ENCODE data around the gene CDKAL1. TPM values are rescaled to one million over a fixed set of nuclear protein-coding genes. Genes with fewer than 3 reads are reported as not detected.

The CDKAL1 gene
- total and polyA plus RNA-seq, 2 of the 8 experiments (the other 6 are each of a cell fraction or from before 2014, with no cell fraction given): 8.4 to 24.6 TPM

- Histone ChIP-seq H3K23ac (ENCODE audit: insufficient read length) (no peak overlapping the region), H3K9me3 (ENCODE audit: insufficient read depth in 2 of 2, low read depth in 1 of 2, low read length in 1 of 2) (no peaks in the 10 kb centered on the region), H4K5ac (ENCODE audit: insufficient read length, low read depth, low read length) (no peak overlapping the region), H3K23me2 (ENCODE audit: low read depth, low read length) (no peaks in the 10 kb centered on the region), H2AK5ac (ENCODE audit: low read depth, low read length) (no peak overlapping the region), H3K4me2 (ENCODE audit: insufficient read depth in 1 of 2, low read depth in 2 of 2, low read length in 2 of 2) (no peak overlapping the region), H3K27ac (ENCODE audit: low read depth, low read length) (no peak overlapping the region), H2AFZ (ENCODE audit: low read length) (no peak overlapping the region), H3K4me3 (ENCODE audit: extremely low read depth in 1 of 4, insufficient read depth in 2 of 4, low read depth in 3 of 4, low read length in 4 of 4) (no peak overlapping the region), H3K4ac (replicated peaks; ENCODE audit: insufficient read length, low read depth, low read length) (no peak overlapping the region), H3K79me1 (ENCODE audit: low read depth, low read length) (no peaks in the 10 kb centered on the region), H4K8ac (ENCODE audit: extremely low read depth, insufficient read depth, low read length) (no peak overlapping the region), H3K27me3 (replicated peaks in 1 of 4; ENCODE audit: control insufficient read depth in 3 of 4, extremely low read depth in 1 of 4, insufficient read depth in 3 of 4, low read length in 3 of 4) (no peaks in the 10 kb centered on the region), H2BK5ac (ENCODE audit: low read depth, low read length) (no peak overlapping the region), H3K4me1 (replicated peaks in 1 of 4; ENCODE audit: control insufficient read depth in 3 of 4, insufficient read depth in 4 of 4, low read length in 3 of 4) (peaks cover 0 to 7% (median 0%) of the 10 kb centered on the region in 4 experiments; a peak in 1 of 7 replicates), H3K18ac (ENCODE audit: extremely low read depth, low read length) (no peak overlapping the region), H2BK12ac (ENCODE audit: low read depth, low read length) (no peak overlapping the region), H3K36me3 (ENCODE audit: control insufficient read depth in 2 of 4, insufficient read depth in 4 of 4, low read length in 3 of 4) (no peaks in the 10 kb centered on the region), H2BK15ac (ENCODE audit: low read length) (no peak overlapping the region), H3K9ac (replicated peaks in 1 of 4; ENCODE audit: extremely low read depth in 1 of 4, low read depth in 3 of 4, low read length in 3 of 4) (no peak overlapping the region), H3K56ac (replicated peaks; ENCODE audit: insufficient read length, low read depth, low read length) (no peak overlapping the region), H3K14ac (ENCODE audit: insufficient read length) (no peak overlapping the region), H2BK20ac (ENCODE audit: low read length) (no peak overlapping the region), H4K20me1 (replicated peaks in 1 of 2; ENCODE audit: control insufficient read depth in 1 of 2, insufficient read depth in 2 of 2, low read length in 2 of 2) (no peaks in the 10 kb centered on the region), H3K79me2 (ENCODE audit: control insufficient read depth in 1 of 2, insufficient read depth in 2 of 2, low read length in 2 of 2) (no peaks in the 10 kb centered on the region), H4K91ac (replicated peaks; ENCODE audit: insufficient read length, low read length) (no peak overlapping the region), H2BK120ac (replicated peaks; ENCODE audit: low read depth, low read length) (no peak overlapping the region)
- 88% methylated on average over 1 of the region's 1 CpG; no CpG with 5 or more reads in 1 of the 2 experiments for WGBS, 2 experiments (ENCODE audit: extremely low coverage in 1 of 2, insufficient coverage in 1 of 2, insufficient read length in 1 of 2, insufficient replicate concordance in 2 of 2, low coverage in 1 of 2, low lambda C conversion rate in 2 of 2, missing lambda C conversion rate in 1 of 2)
- ChIA-PET CTCF (ENCODE audit: partially characterized antibody) (interaction anchor here (0.9 to 1.8 kb wide), 4 partner anchors 11 to 27 kb away, joined by 3 to 7 read pairs (median 4); no protein-coding TSS in a partner anchor), POLR2A (ENCODE audit: partially characterized antibody) (no interaction called here)
- FAIRE-seq (no peak), DNase-seq (ENCODE audit: low read depth in 1 of 2, low spot score in 2 of 2) (no peak)
- TF ChIP-seq CEBPB (IDR thresholded peaks at IDR 0.05; ENCODE audit: low read depth, low read length): no peak
- no peak for TF ChIP-seq E2F6 (IDR thresholded peaks at IDR 0.05)
- no peak for TF ChIP-seq MAFK (IDR thresholded peaks at IDR 0.05; ENCODE audit: low read depth, low read length)
- TF ChIP-seq SUZ12 (IDR thresholded peaks at IDR 0.05; ENCODE audit: low read length): no peak
- no peak for TF ChIP-seq JUN (IDR thresholded peaks at IDR 0.05; ENCODE audit: low read depth, low read length)
- TF ChIP-seq CHD2 (IDR thresholded peaks at IDR 0.05; ENCODE audit: low read length): no peak
- TF ChIP-seq POU5F1 (IDR thresholded peaks at IDR 0.05; ENCODE audit: low read depth, low read length): no peak
Observed at GRCh38 chr6:21158149-21158548, 623.9 kb downstream of the CDKAL1 start.

Measured in H1 (cell line).